Nephron progenitor cell (in vitro differentiated cells): Measurements from ENCODE around the gene SRPX.

Experiments used
- DNase-seq: peaks from one replicate; pipeline ENCODE4 v3.0.0; 2021
- H3K27ac Mint-ChIP-seq: 2 replicates; pipeline ENCODE4 v1.8.0; 2021; ENCODE audit warnings: mild to moderate bottlenecking, moderate library complexity, mixed read lengths
- H3K27me3 Mint-ChIP-seq: 2 replicates; pipeline ENCODE4 v1.8.0; 2021; ENCODE audit warnings: mild to moderate bottlenecking, low read depth, mixed read lengths; ENCODE audit not compliant: poor library complexity
- H3K36me3 Mint-ChIP-seq: 2 replicates; pipeline ENCODE4 v1.8.0; 2021; ENCODE audit warnings: low read depth, mixed read lengths
- H3K4me1 Mint-ChIP-seq: 2 replicates; pipeline ENCODE4 v1.8.0; 2021; ENCODE audit warnings: mixed read lengths
- H3K4me3 Mint-ChIP-seq: 2 replicates; pipeline ENCODE4 v1.8.0; 2021; ENCODE audit warnings: mild to moderate bottlenecking, moderate library complexity, mixed read lengths
- H3K9me3 Mint-ChIP-seq: 2 replicates; pipeline ENCODE4 v1.8.0; 2021; ENCODE audit warnings: mild to moderate bottlenecking, moderate library complexity, mixed read lengths
- CTCF ChIP-seq: fragments of 200-600 bp; sonication (generic); IDR thresholded peaks from 2 replicates; pipeline ENCODE4 v1.5.0; 2021; ENCODE audit warnings: antibody characterized with exemption

The SRPX gene

GRCh38 chrX:38249965-38250364 lies 29.3 kb upstream of the SRPX start:
- Mint-ChIP-seq H3K9me3 (peaks cover 35% of the 10 kb centered on the region), H3K27me3 (peaks cover 4% of the 10 kb centered on the region), H3K4me3 (no peak overlapping the region), H3K27ac (no peak overlapping the region), H3K4me1 (no peaks in the 10 kb centered on the region), H3K36me3 (no peaks in the 10 kb centered on the region)
- no peak for TF ChIP-seq CTCF
- DNase-seq: no peak

- Mint-ChIP-seq H3K27ac (no peak overlapping the region), H3K4me3 (no peak overlapping the region), H3K9me3 (peaks cover 21% of the 10 kb centered on the region), H3K27me3 (peaks cover 4% of the 10 kb centered on the region), H3K36me3 (no peaks in the 10 kb centered on the region), H3K4me1 (no peaks in the 10 kb centered on the region)
- DNase-seq: no peak
- TF ChIP-seq CTCF: no peak
Observed at GRCh38 chrX:38247051-38247450, 26.4 kb upstream of the SRPX start.

- TF ChIP-seq CTCF: no peak
- Mint-ChIP-seq H3K36me3 (no peaks in the 10 kb centered on the region), H3K27ac (no peak overlapping the region), H3K27me3 (peaks cover 3% of the 10 kb centered on the region), H3K4me3 (no peak overlapping the region), H3K4me1 (peaks cover 5% of the 10 kb centered on the region), H3K9me3 (peaks cover 19% of the 10 kb centered on the region)
- no peak for DNase-seq
Observed at GRCh38 chrX:38240541-38240940, 19.9 kb upstream of the SRPX start.

- H3K27ac Mint-ChIP-seq: no peak overlapping the region
- no peak overlapping the region for H3K4me3 Mint-ChIP-seq
- no peak for DNase-seq
- peaks cover 27% of the 10 kb centered on the region for H3K9me3 Mint-ChIP-seq
- TF ChIP-seq CTCF: no peak
- peaks cover 5% of the 10 kb centered on the region for H3K4me1 Mint-ChIP-seq
- H3K36me3 Mint-ChIP-seq: no peaks in the 10 kb centered on the region
- H3K27me3 Mint-ChIP-seq: peaks cover 3% of the 10 kb centered on the region
Observed at GRCh38 chrX:38236901-38237615, 16.4 kb upstream of the SRPX start.

- DNase-seq: no peak
- Mint-ChIP-seq H3K4me3 (no peak overlapping the region), H3K27ac (no peak overlapping the region), H3K36me3 (no peaks in the 10 kb centered on the region), H3K9me3 (peaks cover 22% of the 10 kb centered on the region), H3K27me3 (peaks cover 3% of the 10 kb centered on the region), H3K4me1 (peaks cover 5% of the 10 kb centered on the region)
- TF ChIP-seq CTCF: no peak
Observed at GRCh38 chrX:38233891-38234667, 13.4 kb upstream of the SRPX start.
